DOHH2 (cell line): ENCODE results near the gene SLC16A13.

Experiments used
- H3F3A ChIP-seq: fragments of 200-600 bp; sonication (generic), shearing (Covaris generic); 2 replicates; pipeline ENCODE4 v1.6.0; 2016; ENCODE audit warnings: antibody characterized with exemption, mild to moderate bottlenecking; ENCODE audit not compliant: control insufficient read depth, insufficient read depth
- H3K27ac ChIP-seq: fragments of 200-600 bp; sonication (generic); 2 replicates; pipeline ENCODE4 v1.5.1; 2014; ENCODE audit warnings: low read depth, mild to moderate bottlenecking, low read length, moderate library complexity
- H3K27me3 ChIP-seq: fragments of 200-600 bp; sonication (generic); 2 replicates; pipeline ENCODE4 v1.6.1; 2014; ENCODE audit warnings: mild to moderate bottlenecking, low read length, mixed read lengths; ENCODE audit not compliant: control insufficient read depth
- H3K36me3 ChIP-seq: fragments of 200-600 bp; sonication (generic); 2 replicates; pipeline ENCODE4 v1.6.1; 2014; ENCODE audit warnings: mild to moderate bottlenecking, low read length, moderate library complexity, mixed read lengths; ENCODE audit not compliant: control insufficient read depth
- H3K4me1 ChIP-seq: fragments of 200-600 bp; sonication (generic); 2 replicates; pipeline ENCODE4 v1.6.1; 2014; ENCODE audit warnings: mild to moderate bottlenecking, low read length, mixed read lengths; ENCODE audit not compliant: control insufficient read depth
- H3K4me2 ChIP-seq: fragments of 200-600 bp; sonication (generic); 2 replicates; pipeline ENCODE4 v1.6.0; 2014; ENCODE audit warnings: mild to moderate bottlenecking, low read length, moderate library complexity
- H3K4me3 ChIP-seq: fragments of 200-600 bp; sonication (generic); 2 replicates; pipeline ENCODE4 v1.5.1; 2014; ENCODE audit warnings: mild to moderate bottlenecking, low read length, mixed read lengths
- H3K79me2 ChIP-seq: fragments of 200-600 bp; sonication (generic); 2 replicates; pipeline ENCODE4 v1.6.1; 2014; ENCODE audit warnings: mild to moderate bottlenecking, low read length, mixed read lengths; ENCODE audit not compliant: control insufficient read depth
- H3K9me2 ChIP-seq: fragments of 200-600 bp; sonication (generic); replicated peaks from 2 replicates; pipeline ENCODE4 v1.6.1; 2014; ENCODE audit warnings: mild to moderate bottlenecking, low read length, mixed read lengths; ENCODE audit not compliant: control insufficient read depth
- H3K9me3 ChIP-seq: fragments of 200-600 bp; sonication (generic); 2 replicates; pipeline ENCODE4 v1.6.1; 2014; ENCODE audit warnings: antibody characterized with exemption, low read length, mixed read lengths; ENCODE audit not compliant: control insufficient read depth, insufficient read depth
- H4K20me1 ChIP-seq: fragments of 200-600 bp; sonication (generic); 2 replicates; pipeline ENCODE4 v1.6.0; 2014; ENCODE audit warnings: low read depth, mild to moderate bottlenecking, antibody characterized with exemption, low read length, moderate library complexity; ENCODE audit not compliant: control insufficient read depth, insufficient read depth
- EZH2phosphoT487 ChIP-seq: fragments of 200-600 bp; sonication (generic); IDR thresholded peaks from 2 replicates; pipeline ENCODE4 v1.6.1; 2017; ENCODE audit warnings: borderline replicate concordance, mild to moderate bottlenecking, antibody characterized with exemption, low read length, moderate library complexity, mixed read lengths
- TF ChIP-seq, protein P1 (sequence below): fragments of 200-600 bp; sonication (generic); IDR thresholded peaks from one replicate; pipeline ENCODE4 v1.5.1; 2014; ENCODE audit warnings: antibody characterized with exemption, mild to moderate bottlenecking, low read depth, low read length; ENCODE audit not compliant: poor library complexity, severe bottlenecking

The SLC16A13 gene

DNA sequence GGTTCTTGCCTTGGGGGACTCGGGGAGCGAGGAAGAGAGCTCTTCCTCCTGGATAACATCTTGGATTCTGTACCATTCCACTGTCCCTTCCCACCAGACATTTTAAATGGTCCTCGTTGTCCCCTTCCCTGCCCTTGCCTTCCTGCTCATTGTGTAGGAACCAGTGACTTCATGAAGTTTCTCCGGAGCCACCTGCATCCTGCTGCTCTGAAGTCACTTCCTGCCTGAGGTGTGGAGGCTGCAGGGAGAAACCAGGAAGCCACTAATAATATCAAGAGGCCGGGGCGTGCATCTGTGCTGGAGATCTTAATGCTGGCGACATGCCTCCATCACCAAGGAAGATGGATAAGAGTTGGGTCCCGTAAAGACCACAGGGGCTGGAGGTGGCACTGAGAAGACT is 6.2 kb upstream of the SLC16A13 start:
- H3K36me3 ChIP-seq, result no peaks in the 10 kb centered on the region
- H3K4me1 ChIP-seq, result peaks cover 17% of the 10 kb centered on the region
- peak overlapping the region; percentile 41 for H3K27ac ChIP-seq
- peak overlapping the region; percentile 60 for H3K4me3 ChIP-seq
- H3K4me2 ChIP-seq, result peak overlapping the region; percentile 73
- no peaks in the 10 kb centered on the region for H3K9me3 ChIP-seq
- H4K20me1 ChIP-seq, result no peaks in the 10 kb centered on the region
- H3F3A ChIP-seq, result no peaks in the 10 kb centered on the region
- no peaks in the 10 kb centered on the region for H3K9me2 ChIP-seq
- no peaks in the 10 kb centered on the region for H3K79me2 ChIP-seq
- no peaks in the 10 kb centered on the region for H3K27me3 ChIP-seq
- TF ChIP-seq EZH2phosphoT487, result no peak
- TF ChIP-seq, protein P1, sequence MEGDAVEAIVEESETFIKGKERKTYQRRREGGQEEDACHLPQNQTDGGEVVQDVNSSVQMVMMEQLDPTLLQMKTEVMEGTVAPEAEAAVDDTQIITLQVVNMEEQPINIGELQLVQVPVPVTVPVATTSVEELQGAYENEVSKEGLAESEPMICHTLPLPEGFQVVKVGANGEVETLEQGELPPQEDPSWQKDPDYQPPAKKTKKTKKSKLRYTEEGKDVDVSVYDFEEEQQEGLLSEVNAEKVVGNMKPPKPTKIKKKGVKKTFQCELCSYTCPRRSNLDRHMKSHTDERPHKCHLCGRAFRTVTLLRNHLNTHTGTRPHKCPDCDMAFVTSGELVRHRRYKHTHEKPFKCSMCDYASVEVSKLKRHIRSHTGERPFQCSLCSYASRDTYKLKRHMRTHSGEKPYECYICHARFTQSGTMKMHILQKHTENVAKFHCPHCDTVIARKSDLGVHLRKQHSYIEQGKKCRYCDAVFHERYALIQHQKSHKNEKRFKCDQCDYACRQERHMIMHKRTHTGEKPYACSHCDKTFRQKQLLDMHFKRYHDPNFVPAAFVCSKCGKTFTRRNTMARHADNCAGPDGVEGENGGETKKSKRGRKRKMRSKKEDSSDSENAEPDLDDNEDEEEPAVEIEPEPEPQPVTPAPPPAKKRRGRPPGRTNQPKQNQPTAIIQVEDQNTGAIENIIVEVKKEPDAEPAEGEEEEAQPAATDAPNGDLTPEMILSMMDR, result no peak

GRCh38 chr17:7034955-7035590 is 742 bp upstream of the SLC16A13 start:
- no peak for TF ChIP-seq EZH2phosphoT487
- TF ChIP-seq, protein P1, result no peak
- no peaks in the 10 kb centered on the region for H3K9me2 ChIP-seq
- H3K36me3 ChIP-seq, result peaks cover 8% of the 10 kb centered on the region
- peak overlapping the region; percentile 66 for H3K27ac ChIP-seq
- H3K9me3 ChIP-seq, result no peaks in the 10 kb centered on the region
- no peaks in the 10 kb centered on the region for H4K20me1 ChIP-seq
- H3K4me1 ChIP-seq, result peaks cover 43% of the 10 kb centered on the region
- peak overlapping the region; percentile 88 for H3K4me2 ChIP-seq
- no peaks in the 10 kb centered on the region for H3K27me3 ChIP-seq
- H3F3A ChIP-seq, result peaks cover 6% of the 10 kb centered on the region; the same call in 1 of the 2 replicates
- H3K79me2 ChIP-seq, result peaks cover 20% of the 10 kb centered on the region
- H3K4me3 ChIP-seq, result peak overlapping the region; percentile 86

DNA sequence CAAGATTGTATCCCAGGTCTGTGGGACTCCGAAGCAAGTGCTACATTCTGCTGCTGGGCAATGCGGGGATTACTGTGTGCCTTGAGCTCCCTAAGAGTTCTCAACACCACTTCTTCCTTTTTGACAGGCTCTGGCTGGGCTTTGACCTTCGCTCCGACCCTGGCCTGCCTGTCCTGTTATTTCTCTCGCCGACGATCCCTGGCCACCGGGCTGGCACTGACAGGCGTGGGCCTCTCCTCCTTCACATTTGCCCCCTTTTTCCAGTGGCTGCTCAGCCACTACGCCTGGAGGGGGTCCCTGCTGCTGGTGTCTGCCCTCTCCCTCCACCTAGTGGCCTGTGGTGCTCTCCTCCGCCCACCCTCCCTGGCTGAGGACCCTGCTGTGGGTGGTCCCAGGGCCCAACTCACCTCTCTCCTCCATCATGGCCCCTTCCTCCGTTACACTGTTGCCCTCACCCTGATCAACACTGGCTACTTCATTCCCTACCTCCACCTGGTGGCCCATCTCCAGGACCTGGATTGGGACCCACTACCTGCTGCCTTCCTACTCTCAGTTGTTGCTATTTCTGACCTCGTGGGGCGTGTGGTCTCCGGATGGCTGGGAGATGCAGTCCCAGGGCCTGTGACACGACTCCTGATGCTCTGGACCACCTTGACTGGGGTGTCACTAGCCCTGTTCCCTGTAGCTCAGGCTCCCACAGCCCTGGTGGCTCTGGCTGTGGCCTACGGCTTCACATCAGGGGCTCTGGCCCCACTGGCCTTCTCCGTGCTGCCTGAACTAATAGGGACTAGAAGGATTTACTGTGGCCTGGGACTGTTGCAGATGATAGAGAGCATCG is 2.4 kb downstream of the SLC16A13 start:
- Histone ChIP-seq H3K9me3 (no peaks in the 10 kb centered on the region), H3K4me2 (peak overlapping the region; percentile 88), H4K20me1 (no peaks in the 10 kb centered on the region)

More for the DNA sequence above, 2.4 kb downstream of the SLC16A13 start:
- Histone ChIP-seq H3K9me2 (no peaks in the 10 kb centered on the region), H3F3A (peaks cover 6% of the 10 kb centered on the region; the same call in 1 of the 2 replicates), H3K27ac (peak overlapping the region; percentile 33; the same call in 1 of the 2 replicates), H3K4me3 (peak overlapping the region; percentile 40), H3K79me2 (peaks cover 20% of the 10 kb centered on the region), H3K36me3 (peaks cover 8% of the 10 kb centered on the region), H3K27me3 (peaks cover 6% of the 10 kb centered on the region), H3K4me1 (peaks cover 46% of the 10 kb centered on the region)
- TF ChIP-seq, protein P1, result peak; percentile 42
- TF ChIP-seq EZH2phosphoT487, result no peak
